ENCODE results near the gene ARCN1.

ARCN1 gene

GRCh38 chr11:118640332-118641154 is 68.3 kb downstream of the ARCN1 start:
- TF ChIP-seq CTCF (IDR thresholded peaks at IDR 0.05; ENCODE audit: control extremely low read depth, extremely low read depth, low read depth, missing control alignments) = no peak
- ChIA-PET POLR2A (no interaction called here), CTCF (interaction anchor here (1.0 kb wide), 1 partner anchor 21 kb away, joined by 6 read pairs; no protein-coding TSS in a partner anchor)
- no peak for DNase-seq (ENCODE audit: extremely low spot score)

- no peak for DNase-seq (ENCODE audit: extremely low spot score)
- ChIA-PET POLR2A (no interaction called here), CTCF (interaction anchor here (2.3 kb wide), 1 partner anchor 17 kb away, joined by 6 read pairs; no protein-coding TSS in a partner anchor)
- TF ChIP-seq CTCF (IDR thresholded peaks at IDR 0.05; ENCODE audit: control extremely low read depth, extremely low read depth, low read depth, missing control alignments) = no peak
Measured at GRCh38 chr11:118641397-118642019, 69.3 kb downstream of the ARCN1 start.

GRCh38 chr11:118643142-118643994 is 71.2 kb downstream of the ARCN1 start:
- POLR2A ChIA-PET = interaction anchor here (0.5 kb wide), 1 partner anchor 96 kb away, joined by 3 read pairs; no protein-coding TSS in a partner anchor
- no peak for TF ChIP-seq CTCF (IDR thresholded peaks at IDR 0.05; ENCODE audit: control extremely low read depth, extremely low read depth, low read depth, missing control alignments)
- CTCF ChIA-PET = interaction anchor here (1.0 to 2.3 kb wide), 2 partner anchors 10 to 15 kb away, joined by 3 to 6 read pairs; no protein-coding TSS in a partner anchor
- no peak for DNase-seq (ENCODE audit: extremely low spot score)

- TF ChIP-seq CTCF (IDR thresholded peaks at IDR 0.05; ENCODE audit: control extremely low read depth, extremely low read depth, low read depth, missing control alignments) = no peak
- ChIA-PET CTCF (no interaction called here), POLR2A (no interaction called here)
- DNase-seq (ENCODE audit: extremely low spot score) = no peak
Measured at GRCh38 chr11:118643995-118644345, 71.8 kb downstream of the ARCN1 start.

GRCh38 chr11:118644496-118644895 is 72.3 kb downstream of the ARCN1 start:
- DNase-seq (ENCODE audit: extremely low spot score) = no peak
- POLR2A ChIA-PET = no interaction called here
- TF ChIP-seq CTCF (IDR thresholded peaks at IDR 0.05; ENCODE audit: control extremely low read depth, extremely low read depth, low read depth, missing control alignments) = no peak
- CTCF ChIA-PET = no interaction called here

- POLR2A ChIA-PET = no interaction called here
- DNase-seq (ENCODE audit: extremely low spot score) = no peak
- no peak for TF ChIP-seq CTCF (IDR thresholded peaks at IDR 0.05; ENCODE audit: control extremely low read depth, extremely low read depth, low read depth, missing control alignments)
- CTCF ChIA-PET = interaction anchor here (0.7 kb wide), 1 partner anchor 15 kb away, joined by 3 read pairs; no protein-coding TSS in a partner anchor
Measured at GRCh38 chr11:118645066-118645715, 73.0 kb downstream of the ARCN1 start.

Measured in GM10248 (cell line).